Activated CD4-positive, alpha-beta memory T cell treated with anti-CD3 and anti-CD28 coated beads, Interleukin-2, amount 10 ng/mL, durations not matched to agents 7 days and 5 days (primary cell): ENCODE measurements around the gene NPY4R2. TPM values are rescaled to one million over a fixed set of nuclear protein-coding genes. Genes with fewer than 3 reads are reported as not detected.
"Not testable (repeated sequence)": the region's sequence is repeated elsewhere in the genome, so short reads cannot be mapped to it uniquely, and the experiment has no call there.

Experiments used
- CTCF ChIA-PET: fragments of 350-600 bp; sonication (Branson Sonifier 250); formaldehyde crosslinking; loops from one replicate; lab custom pipeline; 2021; ENCODE audit warnings: antibody characterized with exemption, inconsistent platforms; lab: Charles Lee
- POLR2A ChIA-PET: fragments of 350-600 bp; sonication (Branson Sonifier 250); formaldehyde crosslinking; loops from one replicate; lab custom pipeline; 2021; ENCODE audit warnings: antibody characterized with exemption; lab: Charles Lee
- DNase-seq: peaks from one replicate; pipeline ENCODE4 v3.0.0-alpha.2; 2020
- H3K27ac Mint-ChIP-seq: one replicate; pipeline ENCODE4 v1.8.0; 2021; ENCODE audit warnings: mild to moderate bottlenecking, mixed read lengths
- H3K27me3 Mint-ChIP-seq: one replicate; pipeline ENCODE4 v1.8.0; 2021; ENCODE audit warnings: mixed read lengths
- H3K36me3 Mint-ChIP-seq: one replicate; pipeline ENCODE4 v1.8.0; 2021; ENCODE audit warnings: low read depth, mixed read lengths
- H3K4me1 Mint-ChIP-seq: one replicate; pipeline ENCODE4 v1.8.0; 2021; ENCODE audit warnings: mixed read lengths
- H3K4me3 Mint-ChIP-seq: one replicate; pipeline ENCODE4 v1.8.0; 2021; ENCODE audit warnings: mild to moderate bottlenecking, mixed read lengths
- H3K9me3 Mint-ChIP-seq: one replicate; pipeline ENCODE4 v1.8.0; 2021; ENCODE audit warnings: mixed read lengths
- total RNA-seq, 2 experiments: library from RNA; stranded (reverse); gene quantifications; one replicate each; pipeline ENCODE4 v1.2.3, GENCODE V29; 2021

The NPY4R2 gene
- total RNA-seq, 2 experiments from 2014 or later: not detected

GRCh38 chr10:47910486-47910885 lies 8.0 kb upstream of the NPY4R2 start:
- H3K27ac Mint-ChIP-seq, H3K27me3 Mint-ChIP-seq, H3K4me1 Mint-ChIP-seq, POLR2A ChIA-PET, H3K36me3 Mint-ChIP-seq, H3K4me3 Mint-ChIP-seq, H3K9me3 Mint-ChIP-seq, CTCF ChIA-PET, DNase-seq: not testable (repeated sequence)

GRCh38 chr10:47914052-47914451 lies 4.4 kb upstream of the NPY4R2 start:
- H3K36me3 Mint-ChIP-seq, H3K9me3 Mint-ChIP-seq, H3K27me3 Mint-ChIP-seq, DNase-seq, H3K4me1 Mint-ChIP-seq, POLR2A ChIA-PET, CTCF ChIA-PET, H3K4me3 Mint-ChIP-seq, H3K27ac Mint-ChIP-seq: not testable (repeated sequence)

GRCh38 chr10:47915849-47916548 lies 2.5 kb upstream of the NPY4R2 start:
- H3K4me3 Mint-ChIP-seq, H3K36me3 Mint-ChIP-seq, POLR2A ChIA-PET, H3K27me3 Mint-ChIP-seq, H3K4me1 Mint-ChIP-seq, CTCF ChIA-PET, H3K9me3 Mint-ChIP-seq, DNase-seq, H3K27ac Mint-ChIP-seq: not testable (repeated sequence)

- H3K27me3 Mint-ChIP-seq: not testable (repeated sequence)
Measured at GRCh38 chr10:47920610-47921009, 2.1 kb downstream of the NPY4R2 start.

GRCh38 chr10:47922503-47922902 lies 4.0 kb downstream of the NPY4R2 start:
- CTCF ChIA-PET, H3K36me3 Mint-ChIP-seq, H3K4me3 Mint-ChIP-seq, POLR2A ChIA-PET, DNase-seq, H3K27me3 Mint-ChIP-seq, H3K9me3 Mint-ChIP-seq, H3K4me1 Mint-ChIP-seq, H3K27ac Mint-ChIP-seq: not testable (repeated sequence)

More at GRCh38 chr10:47920610-47921009, 2.1 kb downstream of the NPY4R2 start:
- POLR2A ChIA-PET, H3K4me1 Mint-ChIP-seq, H3K9me3 Mint-ChIP-seq, H3K27ac Mint-ChIP-seq, H3K4me3 Mint-ChIP-seq, H3K36me3 Mint-ChIP-seq, DNase-seq, CTCF ChIA-PET: not testable (repeated sequence)

- H3K4me1 Mint-ChIP-seq, H3K4me3 Mint-ChIP-seq, H3K9me3 Mint-ChIP-seq, H3K36me3 Mint-ChIP-seq, DNase-seq, H3K27me3 Mint-ChIP-seq, POLR2A ChIA-PET, CTCF ChIA-PET, H3K27ac Mint-ChIP-seq: not testable (repeated sequence)
Measured at GRCh38 chr10:47924628-47925027, 6.2 kb downstream of the NPY4R2 start.

GRCh38 chr10:47927147-47927916 lies 8.9 kb downstream of the NPY4R2 start:
- H3K27ac Mint-ChIP-seq, H3K27me3 Mint-ChIP-seq, POLR2A ChIA-PET, H3K36me3 Mint-ChIP-seq, CTCF ChIA-PET, H3K4me1 Mint-ChIP-seq, H3K9me3 Mint-ChIP-seq, DNase-seq, H3K4me3 Mint-ChIP-seq: not testable (repeated sequence)

- H3K27me3 Mint-ChIP-seq, H3K9me3 Mint-ChIP-seq, POLR2A ChIA-PET, H3K27ac Mint-ChIP-seq, DNase-seq, H3K36me3 Mint-ChIP-seq, H3K4me1 Mint-ChIP-seq, H3K4me3 Mint-ChIP-seq, CTCF ChIA-PET: not testable (repeated sequence)
Measured at GRCh38 chr10:47928225-47928624, 9.8 kb downstream of the NPY4R2 start.

GRCh38 chr10:47932824-47933223 lies 14.4 kb downstream of the NPY4R2 start:
- H3K36me3 Mint-ChIP-seq, H3K27ac Mint-ChIP-seq, DNase-seq, POLR2A ChIA-PET, H3K4me1 Mint-ChIP-seq, H3K27me3 Mint-ChIP-seq, CTCF ChIA-PET, H3K9me3 Mint-ChIP-seq, H3K4me3 Mint-ChIP-seq: not testable (repeated sequence)

- DNase-seq, H3K36me3 Mint-ChIP-seq, POLR2A ChIA-PET, H3K4me3 Mint-ChIP-seq, H3K27ac Mint-ChIP-seq, H3K4me1 Mint-ChIP-seq, H3K9me3 Mint-ChIP-seq, CTCF ChIA-PET, H3K27me3 Mint-ChIP-seq: not testable (repeated sequence)
Measured at GRCh38 chr10:47933462-47933861, 15.0 kb downstream of the NPY4R2 start.

GRCh38 chr10:47936772-47937228 lies 18.3 kb downstream of the NPY4R2 start:
- H3K36me3 Mint-ChIP-seq, CTCF ChIA-PET, POLR2A ChIA-PET, H3K4me3 Mint-ChIP-seq, H3K4me1 Mint-ChIP-seq, H3K27me3 Mint-ChIP-seq, H3K27ac Mint-ChIP-seq, DNase-seq, H3K9me3 Mint-ChIP-seq: not testable (repeated sequence)

GRCh38 chr10:47937634-47938033 lies 19.2 kb downstream of the NPY4R2 start:
- H3K36me3 Mint-ChIP-seq, H3K9me3 Mint-ChIP-seq, H3K4me1 Mint-ChIP-seq, H3K4me3 Mint-ChIP-seq, DNase-seq, CTCF ChIA-PET, H3K27ac Mint-ChIP-seq, POLR2A ChIA-PET, H3K27me3 Mint-ChIP-seq: not testable (repeated sequence)

GRCh38 chr10:47940821-47941220 lies 22.4 kb downstream of the NPY4R2 start:
- CTCF ChIA-PET, POLR2A ChIA-PET, DNase-seq, H3K4me3 Mint-ChIP-seq, H3K27ac Mint-ChIP-seq, H3K9me3 Mint-ChIP-seq, H3K36me3 Mint-ChIP-seq, H3K27me3 Mint-ChIP-seq, H3K4me1 Mint-ChIP-seq: not testable (repeated sequence)

- H3K27ac Mint-ChIP-seq, DNase-seq, POLR2A ChIA-PET, H3K9me3 Mint-ChIP-seq, H3K36me3 Mint-ChIP-seq, H3K4me1 Mint-ChIP-seq, H3K4me3 Mint-ChIP-seq, CTCF ChIA-PET, H3K27me3 Mint-ChIP-seq: not testable (repeated sequence)
Measured at GRCh38 chr10:47941379-47941778, 22.9 kb downstream of the NPY4R2 start.
